HG02870 (cell line): Measurements from ENCODE around the gene MYL12A.

Source experiments
- ATAC-seq: cut with Tn5 transposase; IDR thresholded peaks from one replicate; pipeline ENCODE4 v1.9.1; 2021; ENCODE audit warnings: mild to moderate bottlenecking, moderate library complexity; ENCODE audit not compliant: unreplicated experiment

The MYL12A gene

GRCh38 chr18:3224223-3224622, 23.4 kb upstream of the MYL12A start:
- ATAC-seq = no peak

GRCh38 chr18:3225588-3225987, 22.0 kb upstream of the MYL12A start:
- ATAC-seq = no peak

- ATAC-seq = no peak
Measured at GRCh38 chr18:3226048-3226447, 21.6 kb upstream of the MYL12A start.

- no peak for ATAC-seq
Measured at GRCh38 chr18:3230401-3231334, 16.9 kb upstream of the MYL12A start.

GRCh38 chr18:3233004-3233403, 14.6 kb upstream of the MYL12A start:
- no peak for ATAC-seq

- ATAC-seq = no peak
Measured at GRCh38 chr18:3233433-3234168, 14.0 kb upstream of the MYL12A start.

GRCh38 chr18:3234457-3234856, 13.1 kb upstream of the MYL12A start:
- ATAC-seq = no peak

- ATAC-seq = no peak
Measured at GRCh38 chr18:3235846-3236245, 11.8 kb upstream of the MYL12A start.

- no peak for ATAC-seq
Measured at GRCh38 chr18:3236470-3236869, 11.1 kb upstream of the MYL12A start.

GRCh38 chr18:3238742-3239141, 8.9 kb upstream of the MYL12A start:
- no peak for ATAC-seq

- no peak for ATAC-seq
Measured at GRCh38 chr18:3245185-3245564, 2.4 kb upstream of the MYL12A start.

- peak; percentile 36 for ATAC-seq
Measured at GRCh38 chr18:3245853-3246634, 1.6 kb upstream of the MYL12A start.

- ATAC-seq = no peak
Measured at GRCh38 chr18:3246635-3247239, 864 bp upstream of the MYL12A start.

GRCh38 chr18:3248062-3248657, 559 bp downstream of the MYL12A start:
- no peak for ATAC-seq

- no peak for ATAC-seq
Measured at GRCh38 chr18:3248658-3249359, 1.2 kb downstream of the MYL12A start.

- no peak for ATAC-seq
Measured at GRCh38 chr18:3250237-3251107, 2.9 kb downstream of the MYL12A start.

GRCh38 chr18:3251249-3251962, 3.8 kb downstream of the MYL12A start:
- ATAC-seq = no peak

GRCh38 chr18:3251963-3252277, 4.3 kb downstream of the MYL12A start:
- no peak for ATAC-seq
